ENCODE results near the gene CITED4.

GRCh38 chr1:40898431-40898901 lies 36.3 kb upstream of the CITED4 start:
- TF ChIP-seq POLR2A (IDR thresholded peaks at IDR 0.05) (no peak), CTCF (IDR thresholded peaks at IDR 0.05) (no peak)

Measured in suprapubic skin (tissue), 3 donors.